Body of pancreas (tissue), 4 donors: ENCODE data around the gene MAP1B. TPM values are rescaled to one million over a fixed set of nuclear protein-coding genes. Genes with fewer than 3 reads are reported as not detected.

ENCODE experiments used
- ATAC-seq: fragments of 150-250 bp; one replicate; pipeline ENCODE4 v1.9.1; 2016
- DNase-seq, 4 donors: peaks; one replicate each; pipeline ENCODE4 v3.0.0-alpha.2; 2019
- H3K27ac ChIP-seq, 4 donors: fragments of 200-600 bp; sonication (generic); 1 replicate in 3 of 4; 2 replicates in 1 of 4; pipeline versions ENCODE4 v1.5.1 to v1.6.1; 2016 to 2019; ENCODE audit warnings: mild to moderate bottlenecking in 1 of 4, mixed read lengths in 1 of 4, moderate library complexity in 1 of 4
- H3K27me3 ChIP-seq, 2 donors: fragments of 200-600 bp; sonication (generic); one replicate each; pipeline ENCODE4 v1.6.0; 2016; ENCODE audit warnings: mild to moderate bottlenecking in 1 of 2
- H3K36me3 ChIP-seq, 2 donors: fragments of 200-600 bp; sonication (generic); replicated peaks in 1 of 2; 2 replicates each; pipeline ENCODE4 v1.5.1; 2016; ENCODE audit warnings: low read depth in 2 of 2; ENCODE audit not compliant: insufficient read depth in 1 of 2
- H3K4me1 ChIP-seq: fragments of 200-600 bp; sonication (generic); one replicate; pipeline ENCODE4 v1.6.0; 2016
- H3K4me3 ChIP-seq, 2 donors: fragments of 200-600 bp; sonication (generic); 1 replicate in 1 of 2; 2 replicates in 1 of 2; pipeline ENCODE4 v1.5.1; 2016 to 2019
- H3K9me3 ChIP-seq, 3 donors: fragments of 200-600 bp; sonication (generic); 1 replicate in 2 of 3; 2 replicates in 1 of 3; pipeline ENCODE4 v1.5.1; 2016
- CTCF ChIP-seq, 7 experiments: fragments of 450-650 bp in 4 of 7; fragments of 200-600 bp in 3 of 7; sonication (generic) in 3 of 7; IDR thresholded peaks; one replicate each; pipeline ENCODE4 v1.5.1; 2016 to 2019; ENCODE audit warnings: antibody characterized with exemption in 7 of 7
- POLR2A ChIP-seq, 3 donors: fragments of 450-650 bp; IDR thresholded peaks; one replicate each; pipeline ENCODE4 v1.6.1; 2016; ENCODE audit warnings: antibody characterized with exemption in 3 of 3, mild to moderate bottlenecking in 2 of 3
- WGBS, 2 donors: methylation state at CpG; one replicate each; pipeline ENCODE4 v1.1.5; 2017; 5-methylcytosine and 5-hydroxymethylcytosine counted together
- intact Hi-C: fragments of 100-400 bp; cut with DNase I; formaldehyde crosslinking; loops from one replicate; pipeline ENCODE4 v1.15.1; 2023
- total RNA-seq, 2 donors: library from RNA; depleted of rRNA; stranded (reverse); fragments of >200 nt; gene quantifications; one replicate each; pipeline ENCODE4 v1.1.0, GENCODE V29; 2016

MAP1B gene
- total RNA-seq, 2 donors from 2014 or later: 30.4 to 69.9 TPM

GRCh38 chr5:72187388-72188075, 80.3 kb downstream of the MAP1B start:
- intact Hi-C loops: no loop called here
- no peaks in the 10 kb centered on the region for H3K9me3 ChIP-seq
- WGBS, 2 donors: 68 to 85% methylated on average over 5 of the region's 5 CpGs
- no peak for ATAC-seq
- H3K4me3 ChIP-seq: no peak overlapping the region
- no peak for TF ChIP-seq CTCF (IDR thresholded peaks at IDR 0.05)
- TF ChIP-seq POLR2A (IDR thresholded peaks at IDR 0.05): no peak
- H3K27me3 ChIP-seq: no peaks in the 10 kb centered on the region
- no peaks in the 10 kb centered on the region for H3K4me1 ChIP-seq
- no peak overlapping the region for H3K27ac ChIP-seq
- DNase-seq: no peak
- no peaks in the 10 kb centered on the region for H3K36me3 ChIP-seq

GRCh38 chr5:72188166-72188565, 80.9 kb downstream of the MAP1B start:
- Histone ChIP-seq H3K4me3 (no peak overlapping the region), H3K4me1 (no peaks in the 10 kb centered on the region), H3K9me3 (no peaks in the 10 kb centered on the region), H3K27ac (no peak overlapping the region), H3K27me3 (no peaks in the 10 kb centered on the region), H3K36me3 (no peaks in the 10 kb centered on the region)
- TF ChIP-seq CTCF (IDR thresholded peaks at IDR 0.05) (no peak), POLR2A (IDR thresholded peaks at IDR 0.05) (no peak)
- 77 to 91% methylated on average over 2 of the region's 2 CpGs for WGBS, 2 donors
- DNase-seq (no peak), ATAC-seq (no peak)
- intact Hi-C loops: no loop called here

- ATAC-seq: no peak
- intact Hi-C loops: no loop called here
Observed at GRCh38 chr5:72189146-72189545, 81.9 kb downstream of the MAP1B start.

GRCh38 chr5:72191404-72191803, 84.1 kb downstream of the MAP1B start:
- intact Hi-C loops: no loop called here
- WGBS, 2 donors: 70 to 71% methylated on average over 3 of the region's 3 CpGs
- TF ChIP-seq POLR2A (IDR thresholded peaks at IDR 0.05): no peak
- no peak for TF ChIP-seq CTCF (IDR thresholded peaks at IDR 0.05)

More at GRCh38 chr5:72189146-72189545, 81.9 kb downstream of the MAP1B start:
- H3K9me3 ChIP-seq: no peaks in the 10 kb centered on the region
- 79 to 91% methylated on average over 2 of the region's 2 CpGs for WGBS, 2 donors
- no peak for DNase-seq
- no peak for TF ChIP-seq CTCF (IDR thresholded peaks at IDR 0.05)
- no peak for TF ChIP-seq POLR2A (IDR thresholded peaks at IDR 0.05)
- H3K27ac ChIP-seq: no peak overlapping the region
- no peaks in the 10 kb centered on the region for H3K27me3 ChIP-seq
- H3K4me3 ChIP-seq: no peak overlapping the region
- no peaks in the 10 kb centered on the region for H3K36me3 ChIP-seq
- H3K4me1 ChIP-seq: no peaks in the 10 kb centered on the region

GRCh38 chr5:72194846-72195245, 87.6 kb downstream of the MAP1B start:
- intact Hi-C loops: no loop called here
- no peak for ATAC-seq

More at GRCh38 chr5:72191404-72191803, 84.1 kb downstream of the MAP1B start:
- ATAC-seq (no peak), DNase-seq (no peak)
- H3K36me3 ChIP-seq: no peaks in the 10 kb centered on the region
- no peaks in the 10 kb centered on the region for H3K27me3 ChIP-seq
- no peaks in the 10 kb centered on the region for H3K9me3 ChIP-seq
- H3K4me1 ChIP-seq: no peaks in the 10 kb centered on the region
- no peak overlapping the region for H3K27ac ChIP-seq
- H3K4me3 ChIP-seq: no peak overlapping the region

More at GRCh38 chr5:72194846-72195245, 87.6 kb downstream of the MAP1B start:
- TF ChIP-seq CTCF (IDR thresholded peaks at IDR 0.05) (no peak), POLR2A (IDR thresholded peaks at IDR 0.05) (no peak)
- H3K27ac ChIP-seq: no peak overlapping the region
- no peak overlapping the region for H3K4me3 ChIP-seq
- no peaks in the 10 kb centered on the region for H3K36me3 ChIP-seq
- 80 to 89% methylated on average over 6 of the region's 6 CpGs for WGBS, 2 donors
- no peaks in the 10 kb centered on the region for H3K4me1 ChIP-seq
- no peaks in the 10 kb centered on the region for H3K27me3 ChIP-seq
- H3K9me3 ChIP-seq: no peaks in the 10 kb centered on the region
- DNase-seq: no peak
